CD4-positive, CD25-positive, alpha-beta regulatory T cell (primary cell): ENCODE measurements around the gene SFXN5. TPM values are rescaled to one million over a fixed set of nuclear protein-coding genes. Genes with fewer than 3 reads are reported as not detected.
A peak's percentile ranks its signal among the peaks of the same experiment; 100 is the strongest.

ENCODE experiments used
- ATAC-seq, 2 donors: fragments of 150-1000 bp; cut with Tn5 transposase; one replicate each; pipeline ENCODE4 v1.10.0; 2021; ENCODE audit warnings: low read depth in 2 of 2, moderate number of reproducible peaks in 2 of 2, moderate library complexity in 1 of 2
- DNase-seq, 3 donors: peaks; one replicate each; pipeline versions ENCODE4 v3.0.0 to v3.0.0-alpha.2; 2012 to 2022; ENCODE audit warnings: mixed read lengths in 1 of 3
- H3K27ac ChIP-seq: one replicate; pipeline ENCODE4 v1.7.0; 2013; ENCODE audit warnings: mild to moderate bottlenecking, low read length; ENCODE audit not compliant: insufficient read depth, poor library complexity, severe bottlenecking
- H3K27me3 ChIP-seq: one replicate; pipeline ENCODE4 v1.7.0; 2013; ENCODE audit warnings: low read length; ENCODE audit not compliant: control insufficient read depth, insufficient read depth
- H3K36me3 ChIP-seq: one replicate; pipeline ENCODE4 v1.7.0; 2013; ENCODE audit warnings: mild to moderate bottlenecking, low read length, moderate library complexity; ENCODE audit not compliant: control insufficient read depth, insufficient read depth
- H3K4me1 ChIP-seq: 2 replicates; pipeline ENCODE4 v1.7.0; 2013; ENCODE audit warnings: mild to moderate bottlenecking, low read length; ENCODE audit not compliant: insufficient read depth, control insufficient read depth, poor library complexity, severe bottlenecking
- H3K4me3 ChIP-seq: one replicate; pipeline ENCODE4 v1.7.0; 2013; ENCODE audit warnings: low read depth, mild to moderate bottlenecking, low read length, moderate library complexity
- H3K9me3 ChIP-seq, 2 experiments: 1 replicate in 1 of 2; 2 replicates in 1 of 2; pipeline ENCODE4 v1.7.0; 2013; ENCODE audit warnings: low read length in 2 of 2, mild to moderate bottlenecking in 1 of 2, moderate library complexity in 1 of 2; ENCODE audit not compliant: control insufficient read depth in 2 of 2
- H3K27ac Mint-ChIP-seq, 3 donors: one replicate each; pipeline ENCODE4 v1.8.0; 2020 to 2022; ENCODE audit warnings: mild to moderate bottlenecking in 3 of 3, mixed read lengths in 3 of 3, moderate library complexity in 2 of 3
- H3K27me3 Mint-ChIP-seq: one replicate; pipeline ENCODE4 v1.8.0; 2022; ENCODE audit warnings: mild to moderate bottlenecking, mixed read lengths
- H3K36me3 Mint-ChIP-seq: one replicate; pipeline ENCODE4 v1.8.0; 2020; ENCODE audit warnings: mixed read lengths
- H3K4me1 Mint-ChIP-seq, 4 donors: one replicate each; pipeline ENCODE4 v1.8.0; 2020 to 2022; ENCODE audit warnings: mixed read lengths in 4 of 4, mild to moderate bottlenecking in 1 of 4
- H3K4me3 Mint-ChIP-seq, 4 donors: one replicate each; pipeline ENCODE4 v1.8.0; 2020 to 2022; ENCODE audit warnings: mild to moderate bottlenecking in 4 of 4, mixed read lengths in 4 of 4, moderate library complexity in 3 of 4
- H3K9me3 Mint-ChIP-seq, 7 donors: one replicate each; pipeline ENCODE4 v1.8.0; 2020 to 2022; ENCODE audit warnings: mixed read lengths in 7 of 7, mild to moderate bottlenecking in 3 of 7, moderate library complexity in 2 of 7
- polyA plus RNA-seq, 4 donors: library from polyadenylated mRNA; unstranded; fragments of 300-500 nt; fragmentation: Illumina TruSeq; gene quantifications; one replicate each; pipeline ENCODE4 v1.2.3, GENCODE V29; 2021
- total RNA-seq: library from RNA; stranded (reverse); gene quantifications from one replicate; pipeline ENCODE4 v1.2.3, GENCODE V29; 2022

Gene SFXN5
- total and polyA plus RNA-seq, 5 donors from 2014 or later: 1.0 to 8.0 (median 1.9) TPM

DNA sequence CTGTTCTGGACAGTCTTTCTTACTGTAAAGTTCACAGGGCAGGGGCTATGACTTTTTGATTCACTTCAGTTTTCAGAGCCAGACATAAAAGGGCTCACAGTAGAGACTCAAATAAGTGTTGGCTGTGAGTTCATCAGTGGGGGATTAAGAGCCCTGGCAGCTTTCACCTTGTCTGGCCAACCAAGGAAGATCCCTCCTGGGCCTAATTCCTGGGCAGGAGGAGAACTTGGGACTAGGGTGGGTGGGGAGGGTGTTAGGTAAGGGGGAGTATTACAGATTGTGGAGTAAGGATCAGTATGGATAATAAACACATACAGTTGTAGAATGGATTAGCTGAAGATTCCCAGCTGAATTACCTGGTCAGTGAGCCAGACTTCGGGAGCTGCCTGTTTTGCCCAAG lies 904 bp upstream of the SFXN5 start:
- DNase-seq (no peak), ATAC-seq (no peak)
- H3K4me3 ChIP-seq: no peak overlapping the region
- no peaks in the 10 kb centered on the region for H3K36me3 ChIP-seq
- peaks cover 22% of the 10 kb centered on the region for H3K4me1 ChIP-seq
- Mint-ChIP-seq H3K9me3 (no peaks in the 10 kb centered on the region), H3K4me1 (peaks cover 5 to 35% (median 15%) of the 10 kb centered on the region in 4 donors), H3K27me3 (no peaks in the 10 kb centered on the region), H3K27ac (peak overlapping the region in 2 of 3 donors; percentile 67 to 98), H3K36me3 (peaks cover 3% of the 10 kb centered on the region), H3K4me3 (peak overlapping the region; percentile 86 to 98 (median 96))
- no peak overlapping the region for H3K27ac ChIP-seq
- H3K27me3 ChIP-seq: no peaks in the 10 kb centered on the region
- no peaks in the 10 kb centered on the region for H3K9me3 ChIP-seq

DNA sequence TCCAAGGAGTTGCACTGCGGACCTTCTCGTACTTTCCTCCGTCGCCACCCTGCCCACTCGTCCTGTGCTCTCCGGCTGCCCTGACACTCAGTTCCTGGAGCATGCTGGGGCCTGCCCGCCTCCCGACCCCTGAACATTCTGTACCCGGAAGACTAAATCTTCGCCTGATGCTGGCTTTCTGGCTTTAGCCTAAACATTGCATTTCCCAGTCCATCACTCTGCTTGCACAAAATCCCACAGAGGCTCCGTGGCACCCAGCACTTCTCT lies 550 bp upstream of the SFXN5 start:
- H3K36me3 Mint-ChIP-seq: peaks cover 6% of the 10 kb centered on the region
- ATAC-seq: no peak
- H3K27ac Mint-ChIP-seq: peak overlapping the region; percentile 67 to 98 (median 96)
- no peak for DNase-seq
- peaks cover 5 to 37% (median 18%) of the 10 kb centered on the region in 4 donors for H3K4me1 Mint-ChIP-seq
- no peaks in the 10 kb centered on the region for H3K27me3 Mint-ChIP-seq
- peak overlapping the region; percentile 62 for H3K4me3 ChIP-seq
- peak overlapping the region; percentile 86 to 98 (median 96) for H3K4me3 Mint-ChIP-seq
- H3K9me3 ChIP-seq: no peaks in the 10 kb centered on the region
- H3K36me3 ChIP-seq: no peaks in the 10 kb centered on the region
- peaks cover 22% of the 10 kb centered on the region for H3K4me1 ChIP-seq
- H3K9me3 Mint-ChIP-seq: no peaks in the 10 kb centered on the region
- H3K27ac ChIP-seq: peak overlapping the region; percentile 83
- H3K27me3 ChIP-seq: no peaks in the 10 kb centered on the region

DNA sequence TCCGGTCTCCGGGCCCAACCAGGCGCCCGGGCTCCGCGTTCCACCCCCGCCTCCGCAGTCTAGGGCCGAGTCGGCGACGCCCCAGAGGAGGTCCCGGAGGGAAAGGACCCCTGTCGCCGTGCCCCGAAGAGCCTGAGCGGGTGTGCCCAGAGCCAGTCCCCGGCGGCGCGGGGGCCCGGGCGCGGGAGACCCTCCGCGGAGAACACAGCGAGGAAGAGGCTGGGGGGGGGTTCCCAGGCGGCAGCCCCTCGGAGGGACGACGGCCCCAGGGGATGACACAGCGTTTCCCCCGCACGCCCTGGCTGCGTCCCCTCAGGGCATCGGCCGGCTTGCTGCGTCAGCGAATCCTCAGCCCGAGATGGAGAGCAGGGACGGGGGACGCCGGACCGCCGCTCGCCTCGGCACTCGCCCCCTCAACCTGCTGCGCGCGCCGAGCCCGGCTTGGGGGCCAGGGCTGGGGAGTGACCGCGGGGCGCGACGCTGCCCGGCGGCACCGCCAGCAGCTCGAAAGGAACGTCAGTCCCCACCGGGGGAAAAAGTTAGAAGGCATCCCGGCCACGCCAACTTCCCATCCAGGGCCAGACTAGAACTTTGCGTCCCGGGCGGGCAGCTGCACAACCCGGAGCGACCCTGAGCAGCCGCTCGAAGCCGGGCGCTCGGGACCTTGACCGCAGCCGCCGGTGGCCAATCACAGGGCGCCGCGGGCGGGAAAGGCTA lies 711 bp downstream of the SFXN5 start:
- no peaks in the 10 kb centered on the region for H3K9me3 ChIP-seq
- Mint-ChIP-seq H3K27me3 (no peaks in the 10 kb centered on the region), H3K27ac (peak overlapping the region in 1 of 3 donors; percentile 67), H3K36me3 (peaks cover 10% of the 10 kb centered on the region), H3K9me3 (no peaks in the 10 kb centered on the region), H3K4me1 (peaks cover 5 to 41% (median 19%) of the 10 kb centered on the region in 4 donors), H3K4me3 (peak overlapping the region; percentile 95 to 98 (median 96))
- no peaks in the 10 kb centered on the region for H3K36me3 ChIP-seq
- H3K4me3 ChIP-seq: no peak overlapping the region
- no peaks in the 10 kb centered on the region for H3K27me3 ChIP-seq
- peak in 1 of 2 donors; percentile 1 for ATAC-seq
- no peak for DNase-seq
- H3K27ac ChIP-seq: peak overlapping the region; percentile 83
- H3K4me1 ChIP-seq: peaks cover 22% of the 10 kb centered on the region

DNA sequence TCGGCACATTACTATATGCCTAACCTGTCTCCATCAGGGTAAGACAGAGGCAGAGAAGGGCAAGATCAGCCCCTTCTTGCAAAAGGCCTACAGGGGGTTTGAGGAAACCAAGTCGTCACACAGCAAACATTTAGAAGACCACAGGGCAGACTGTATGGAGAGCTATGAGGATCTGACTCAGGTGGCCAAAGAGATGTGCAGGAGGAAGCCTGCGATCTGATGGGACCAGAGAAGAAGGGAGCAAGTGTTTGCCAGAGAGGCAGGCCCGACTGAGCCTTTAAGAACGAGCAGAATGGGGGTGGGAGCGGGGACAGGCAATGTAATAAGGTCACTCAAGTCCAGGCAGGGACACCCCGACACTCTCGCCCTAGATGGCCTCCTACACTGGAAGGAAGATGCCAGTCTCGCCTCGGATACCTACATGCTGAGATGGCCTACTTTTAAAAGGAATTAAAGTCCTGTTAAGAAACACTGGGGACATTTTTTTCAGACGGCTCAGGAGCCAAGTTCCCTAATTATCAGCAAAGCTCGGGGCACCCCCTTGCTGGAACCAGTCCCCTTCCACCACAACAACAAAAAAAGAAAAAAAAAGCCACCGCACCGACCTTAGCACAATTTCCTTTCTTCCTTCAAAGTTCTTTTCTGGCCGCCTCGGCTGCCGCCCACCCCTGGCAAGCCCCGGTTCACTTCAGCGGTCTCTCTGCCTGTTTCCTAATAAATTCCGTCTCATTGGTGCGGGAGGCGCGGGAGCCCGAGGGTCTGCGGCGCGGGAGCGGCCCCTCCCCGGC lies 1.5 kb downstream of the SFXN5 start:
- Mint-ChIP-seq H3K27ac (peak overlapping the region in 2 of 3 donors; percentile 36 to 88), H3K4me3 (peak overlapping the region; percentile 83 to 96 (median 90)), H3K9me3 (no peaks in the 10 kb centered on the region), H3K27me3 (no peaks in the 10 kb centered on the region), H3K36me3 (peaks cover 12% of the 10 kb centered on the region), H3K4me1 (peaks cover 5 to 43% (median 19%) of the 10 kb centered on the region in 4 donors)
- Histone ChIP-seq H3K4me1 (peaks cover 22% of the 10 kb centered on the region), H3K4me3 (peak overlapping the region; percentile 43), H3K27me3 (no peaks in the 10 kb centered on the region), H3K27ac (no peak overlapping the region), H3K36me3 (no peaks in the 10 kb centered on the region), H3K9me3 (no peaks in the 10 kb centered on the region)
- DNase-seq: peak in 1 of 3 donors; percentile 38
- ATAC-seq: no peak

DNA sequence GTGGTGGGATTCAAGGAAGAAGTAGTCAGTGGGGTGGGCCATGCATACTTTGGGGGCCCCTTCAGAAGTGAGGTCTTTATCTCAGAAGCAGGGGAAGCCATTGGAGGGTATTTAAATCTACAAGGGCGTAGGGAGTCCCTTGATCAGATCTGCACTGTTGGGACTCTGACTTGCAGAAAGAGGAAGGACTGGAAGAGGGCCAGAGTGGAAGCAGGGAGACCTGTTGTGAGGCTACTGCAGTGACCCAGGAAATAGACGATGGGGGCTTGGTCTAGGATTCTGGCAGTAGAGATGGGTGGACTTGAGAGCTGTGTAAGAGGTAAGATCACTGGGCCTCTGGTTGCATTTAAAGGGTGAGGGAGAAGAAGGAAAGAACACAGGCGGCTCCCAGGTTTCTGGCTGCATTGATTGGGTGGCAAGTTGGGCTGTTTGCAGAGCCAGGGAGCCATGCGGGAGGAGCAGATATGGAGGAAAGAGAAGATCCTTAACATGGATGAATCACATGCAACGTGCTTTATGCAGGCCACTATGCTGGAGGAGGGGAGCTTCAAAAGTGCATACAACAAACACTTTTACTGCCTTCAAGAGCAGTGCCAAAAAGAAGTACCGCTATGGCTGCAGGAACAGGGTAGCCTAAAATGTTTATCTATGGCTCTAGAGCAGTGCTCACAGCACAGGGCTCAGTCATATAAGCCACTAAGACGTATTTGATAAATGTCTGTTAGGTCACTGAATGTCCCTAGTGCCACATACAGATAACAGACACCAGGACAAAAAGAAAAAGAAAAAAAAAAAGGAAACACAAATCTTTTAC lies 2.3 kb downstream of the SFXN5 start:
- peak overlapping the region; percentile 83 to 96 (median 90) for H3K4me3 Mint-ChIP-seq
- H3K27me3 Mint-ChIP-seq: no peaks in the 10 kb centered on the region
- H3K4me1 Mint-ChIP-seq: peaks cover 5 to 43% (median 20%) of the 10 kb centered on the region in 4 donors
- Histone ChIP-seq H3K27me3 (no peaks in the 10 kb centered on the region), H3K27ac (no peak overlapping the region), H3K4me3 (peak overlapping the region; percentile 43), H3K9me3 (no peaks in the 10 kb centered on the region), H3K36me3 (no peaks in the 10 kb centered on the region), H3K4me1 (peaks cover 22% of the 10 kb centered on the region)
- peak overlapping the region; percentile 36 to 88 (median 62) for H3K27ac Mint-ChIP-seq
- no peaks in the 10 kb centered on the region for H3K9me3 Mint-ChIP-seq
- H3K36me3 Mint-ChIP-seq: peaks cover 12% of the 10 kb centered on the region
- no peak for DNase-seq
- no peak for ATAC-seq

DNA sequence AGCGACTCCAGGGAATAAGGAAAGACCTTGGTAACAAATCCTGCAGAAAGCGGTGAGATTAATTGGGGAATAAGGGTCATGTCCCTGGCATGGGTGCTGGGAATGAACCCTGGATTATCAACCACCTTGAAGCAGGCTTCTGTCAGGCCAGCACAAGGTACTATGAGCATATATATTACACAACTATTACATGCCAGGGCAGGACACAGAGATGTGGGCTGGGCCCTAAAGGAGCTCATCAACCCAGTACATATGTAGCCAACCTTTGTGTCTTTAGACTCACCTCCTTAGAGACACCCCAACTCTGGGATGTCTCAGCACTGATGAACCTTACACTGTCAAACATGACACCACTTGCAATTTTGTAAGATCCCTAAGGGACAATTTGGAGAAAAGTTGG lies 3.4 kb downstream of the SFXN5 start:
- Histone ChIP-seq H3K9me3 (no peaks in the 10 kb centered on the region), H3K27ac (no peak overlapping the region), H3K27me3 (no peaks in the 10 kb centered on the region), H3K36me3 (no peaks in the 10 kb centered on the region), H3K4me3 (no peak overlapping the region), H3K4me1 (peaks cover 22% of the 10 kb centered on the region)
- Mint-ChIP-seq H3K4me3 (peak overlapping the region in 2 of 4 donors; percentile 59 to 95), H3K4me1 (peaks cover 5 to 43% (median 20%) of the 10 kb centered on the region in 4 donors), H3K36me3 (peaks cover 12% of the 10 kb centered on the region), H3K27me3 (no peaks in the 10 kb centered on the region), H3K9me3 (no peaks in the 10 kb centered on the region), H3K27ac (no peak overlapping the region)
- no peak for DNase-seq
- ATAC-seq: no peak

DNA sequence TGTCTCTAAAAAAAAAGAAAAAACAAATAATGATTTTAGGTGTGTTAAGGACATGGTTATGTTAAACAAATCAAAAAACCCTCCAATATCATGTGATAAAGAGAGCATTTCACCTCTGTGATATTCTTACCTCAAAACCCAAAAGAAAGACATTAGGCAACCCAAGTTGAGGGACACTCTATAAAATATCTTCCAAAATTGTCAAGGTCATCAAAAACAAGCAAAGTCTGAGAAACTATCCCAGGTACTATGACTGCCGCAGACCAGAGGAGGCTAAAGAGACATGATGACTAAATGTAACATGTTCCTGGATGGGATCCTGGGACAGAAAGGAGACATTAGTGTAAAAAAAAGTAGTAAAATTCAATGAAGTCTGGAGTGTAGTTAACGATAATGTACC lies 4.5 kb downstream of the SFXN5 start:
- H3K27ac Mint-ChIP-seq: no peak overlapping the region
- no peaks in the 10 kb centered on the region for H3K9me3 Mint-ChIP-seq

More for the DNA sequence above, 4.5 kb downstream of the SFXN5 start:
- DNase-seq (no peak), ATAC-seq (no peak)
- Histone ChIP-seq H3K4me3 (no peak overlapping the region), H3K4me1 (peaks cover 19% of the 10 kb centered on the region), H3K27me3 (no peaks in the 10 kb centered on the region), H3K9me3 (no peaks in the 10 kb centered on the region), H3K36me3 (no peaks in the 10 kb centered on the region), H3K27ac (no peak overlapping the region)
- H3K36me3 Mint-ChIP-seq: peaks cover 12% of the 10 kb centered on the region
- H3K4me1 Mint-ChIP-seq: peaks cover 5 to 40% (median 19%) of the 10 kb centered on the region in 4 donors
- H3K4me3 Mint-ChIP-seq: peak overlapping the region in 1 of 4 donors; percentile 95
- H3K27me3 Mint-ChIP-seq: no peaks in the 10 kb centered on the region
